OCI-LY7 (cell line): ENCODE measurements around the gene RBM17. TPM values are rescaled to one million over a fixed set of nuclear protein-coding genes. Genes with fewer than 3 reads are reported as not detected.

Experiments
- BruUV-seq: library from RNA; stranded (reverse); fragments of 400-500 nt; replicated peaks from 2 replicates; lab custom pipeline; 2021; lab: Mats Ljungman, UMichigan
- CTCF ChIA-PET: fragments of 300-600 bp; sonication (Branson Sonifier 250); formaldehyde crosslinking; loops from one replicate; lab custom pipeline; 2022; ENCODE audit warnings: antibody characterized with exemption; ENCODE audit not compliant: unreplicated experiment; lab: Charles Lee
- POLR2A ChIA-PET: fragments of 300-600 bp; sonication (Branson Sonifier 250); formaldehyde crosslinking; loops from one replicate; lab custom pipeline; 2022; ENCODE audit warnings: antibody characterized with exemption; lab: Charles Lee
- DNase-seq: peaks from one replicate; pipeline ENCODE4 v3.0.0-alpha.2; 2015; ENCODE audit warnings: low spot score
- H2AFZ ChIP-seq: fragments of 200-600 bp; sonication (generic), shearing (Covaris generic); 2 replicates; pipeline ENCODE4 v1.6.1; 2014; ENCODE audit warnings: mild to moderate bottlenecking, antibody characterized with exemption, low read length, moderate library complexity
- H3K27ac ChIP-seq: fragments of 200-600 bp; sonication (generic); 2 replicates; pipeline ENCODE4 v1.5.1; 2014; ENCODE audit warnings: mixed run types, low read depth, mild to moderate bottlenecking, moderate library complexity, low read length, inconsistent platforms; ENCODE audit not compliant: poor library complexity, severe bottlenecking
- H3K36me3 ChIP-seq: fragments of 200-600 bp; sonication (generic); 2 replicates; pipeline ENCODE4 v1.6.1; 2014; ENCODE audit warnings: mild to moderate bottlenecking, antibody characterized with exemption, low read length, moderate library complexity, mixed read lengths; ENCODE audit not compliant: insufficient read depth
- H3K4me1 ChIP-seq: fragments of 200-600 bp; sonication (generic); 2 replicates; pipeline ENCODE4 v1.5.1; 2014; ENCODE audit warnings: mild to moderate bottlenecking, low read length; ENCODE audit not compliant: insufficient read depth, poor library complexity, severe bottlenecking
- H3K4me2 ChIP-seq: fragments of 200-600 bp; sonication (generic); 2 replicates; pipeline ENCODE4 v1.6.1; 2014; ENCODE audit warnings: mild to moderate bottlenecking, low read length
- H3K4me3 ChIP-seq: fragments of 200-600 bp; sonication (generic); 2 replicates; pipeline ENCODE4 v1.5.1; 2014; ENCODE audit warnings: mild to moderate bottlenecking, low read depth, low read length; ENCODE audit not compliant: poor library complexity, severe bottlenecking
- H3K79me2 ChIP-seq: fragments of 200-600 bp; sonication (generic); 2 replicates; pipeline ENCODE4 v1.6.1; 2016; ENCODE audit warnings: low read depth, mild to moderate bottlenecking, low read length, moderate library complexity, mixed read lengths; ENCODE audit not compliant: insufficient read depth
- H3K9me2 ChIP-seq: fragments of 200-600 bp; sonication (generic); 2 replicates; pipeline ENCODE4 v1.6.1; 2016; ENCODE audit warnings: mild to moderate bottlenecking, low read length, mixed read lengths; ENCODE audit not compliant: insufficient read depth
- H3K9me3 ChIP-seq: fragments of 200-600 bp; sonication (generic); 2 replicates; pipeline ENCODE4 v1.6.1; 2014; ENCODE audit warnings: mild to moderate bottlenecking, mixed run types, low read length, mixed read lengths
- H4K20me1 ChIP-seq: fragments of 200-600 bp; sonication (generic); 2 replicates; pipeline ENCODE4 v1.6.1; 2014; ENCODE audit warnings: mild to moderate bottlenecking, antibody characterized with exemption, low read length, moderate library complexity, mixed read lengths; ENCODE audit not compliant: insufficient read depth
- EZH2phosphoT487 ChIP-seq: fragments of 200-600 bp; sonication (generic); IDR thresholded peaks from 2 replicates; pipeline ENCODE4 v1.6.1; 2018; ENCODE audit warnings: low read depth, borderline replicate concordance, mild to moderate bottlenecking, mixed run types, antibody characterized with exemption, low read length, moderate library complexity, mixed read lengths
- intact Hi-C: fragments of 100-400 bp; cut with micrococcal nuclease; formaldehyde crosslinking; loops from one replicate; pipeline ENCODE4 v1.10.0; 2022; ENCODE audit not compliant: unreplicated experiment
- total RNA-seq, 2 experiments: library from RNA; depleted of rRNA in 1 of 2; stranded (reverse); fragments of >200 nt in 1 of 2; shearing (Covaris generic) in 1 of 2; gene quantifications; 2 replicates each; pipeline ENCODE4 v1.2.3, GENCODE V29; 2014 to 2022
- TF ChIP-seq, protein P1 (sequence below): fragments of 200-600 bp; sonication (generic); conservative IDR thresholded peaks from 2 replicates; pipeline ENCODE4 v1.5.1; 2014; ENCODE audit warnings: mild to moderate bottlenecking, antibody characterized with exemption, low read length, moderate library complexity, mixed read lengths

The RBM17 gene
- total RNA-seq, 2 experiments from 2014 or later, result 103 to 248 TPM

DNA sequence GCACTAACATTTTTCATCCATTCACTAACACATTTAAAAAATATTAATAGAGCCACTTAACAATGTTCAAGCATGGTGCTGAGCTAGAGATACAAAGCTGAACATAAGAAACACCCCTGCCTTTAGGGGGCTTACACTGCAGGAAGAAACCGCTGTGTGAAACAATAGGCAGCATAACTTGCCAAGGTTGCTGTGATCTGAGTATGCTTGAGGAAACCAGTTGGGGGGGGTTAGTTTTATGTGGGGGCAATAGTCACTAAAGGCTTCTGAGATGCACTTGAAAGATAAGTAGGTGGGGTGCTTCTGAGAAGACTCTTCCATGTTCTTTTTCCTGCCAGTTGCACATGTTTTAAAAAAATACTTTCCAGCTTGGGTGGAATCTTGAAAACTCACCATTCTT, 2.8 kb downstream of the RBM17 start:
- peak; percentile 53 for DNase-seq
- Histone ChIP-seq H3K79me2 (peaks cover 88% of the 10 kb centered on the region), H3K27ac (no peak overlapping the region), H3K9me2 (no peaks in the 10 kb centered on the region), H3K4me1 (peaks cover 53% of the 10 kb centered on the region), H3K4me2 (peak overlapping the region; percentile 75), H3K9me3 (no peaks in the 10 kb centered on the region), H3K4me3 (peak overlapping the region; percentile 60), H3K36me3 (peaks cover 67% of the 10 kb centered on the region), H2AFZ (no peak overlapping the region), H4K20me1 (peaks cover 44% of the 10 kb centered on the region)
- intact Hi-C loops, result loop anchor here (1.0 kb wide), 1 partner anchor 10 kb away; no protein-coding TSS in a partner anchor
- ChIA-PET POLR2A (interaction anchor here (0.7 to 1.8 kb wide), 5 partner anchors 23 to 485 kb away, joined by 3 to 5 read pairs (median 4); no protein-coding TSS in a partner anchor), CTCF (no interaction called here)
- no TSS peak for BruUV-seq
- no peak for TF ChIP-seq EZH2phosphoT487
- TF ChIP-seq, protein P1, sequence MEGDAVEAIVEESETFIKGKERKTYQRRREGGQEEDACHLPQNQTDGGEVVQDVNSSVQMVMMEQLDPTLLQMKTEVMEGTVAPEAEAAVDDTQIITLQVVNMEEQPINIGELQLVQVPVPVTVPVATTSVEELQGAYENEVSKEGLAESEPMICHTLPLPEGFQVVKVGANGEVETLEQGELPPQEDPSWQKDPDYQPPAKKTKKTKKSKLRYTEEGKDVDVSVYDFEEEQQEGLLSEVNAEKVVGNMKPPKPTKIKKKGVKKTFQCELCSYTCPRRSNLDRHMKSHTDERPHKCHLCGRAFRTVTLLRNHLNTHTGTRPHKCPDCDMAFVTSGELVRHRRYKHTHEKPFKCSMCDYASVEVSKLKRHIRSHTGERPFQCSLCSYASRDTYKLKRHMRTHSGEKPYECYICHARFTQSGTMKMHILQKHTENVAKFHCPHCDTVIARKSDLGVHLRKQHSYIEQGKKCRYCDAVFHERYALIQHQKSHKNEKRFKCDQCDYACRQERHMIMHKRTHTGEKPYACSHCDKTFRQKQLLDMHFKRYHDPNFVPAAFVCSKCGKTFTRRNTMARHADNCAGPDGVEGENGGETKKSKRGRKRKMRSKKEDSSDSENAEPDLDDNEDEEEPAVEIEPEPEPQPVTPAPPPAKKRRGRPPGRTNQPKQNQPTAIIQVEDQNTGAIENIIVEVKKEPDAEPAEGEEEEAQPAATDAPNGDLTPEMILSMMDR, result peak; percentile 41; the same call in 1 of the 2 replicates

DNA sequence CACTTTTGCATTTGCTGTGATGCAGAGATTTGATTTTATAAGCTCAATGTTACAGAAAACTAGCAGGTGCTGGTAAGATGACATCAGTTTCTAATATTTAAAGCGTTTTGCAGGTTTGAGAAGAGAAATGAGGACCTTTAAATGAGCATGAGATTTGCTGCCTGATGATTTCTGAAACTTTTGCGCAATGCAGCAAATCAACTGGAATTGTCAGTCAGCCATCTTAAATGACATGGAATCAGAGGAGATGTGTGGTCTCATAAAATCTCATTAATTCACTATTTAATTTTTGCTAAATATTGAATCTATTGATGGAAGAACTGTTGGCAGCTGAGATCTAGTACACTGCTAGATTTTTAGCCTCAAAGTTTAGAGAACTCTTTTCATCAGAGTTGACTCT, 3.9 kb downstream of the RBM17 start:
- BruUV-seq, result no TSS peak
- Histone ChIP-seq H4K20me1 (peaks cover 44% of the 10 kb centered on the region), H3K36me3 (peaks cover 78% of the 10 kb centered on the region), H3K4me3 (peak overlapping the region; percentile 60), H3K9me3 (no peaks in the 10 kb centered on the region), H3K4me1 (peaks cover 42% of the 10 kb centered on the region), H3K9me2 (no peaks in the 10 kb centered on the region), H3K4me2 (peak overlapping the region; percentile 75), H2AFZ (no peak overlapping the region), H3K27ac (no peak overlapping the region), H3K79me2 (peaks cover 92% of the 10 kb centered on the region)
- CTCF ChIA-PET, result no interaction called here
- DNase-seq, result no peak
- POLR2A ChIA-PET, result no interaction called here
- intact Hi-C loops, result loop anchor here (1.0 kb wide), 1 partner anchor 9 kb away; no protein-coding TSS in a partner anchor
- TF ChIP-seq, protein P1, result no peak
- no peak for TF ChIP-seq EZH2phosphoT487
